CD4-positive, alpha-beta memory T cell (primary cell): ENCODE results near the gene PRMT5. TPM values are rescaled to one million over a fixed set of nuclear protein-coding genes. Genes with fewer than 3 reads are reported as not detected.

Experiments
- CTCF ChIA-PET: fragments of 350-600 bp; sonication (Branson Sonifier 250); formaldehyde crosslinking; loops from one replicate; lab custom pipeline; 2021; ENCODE audit warnings: inconsistent platforms; ENCODE audit not compliant: partially characterized antibody; lab: Charles Lee
- POLR2A ChIA-PET: fragments of 350-600 bp; sonication (Branson Sonifier 250); formaldehyde crosslinking; loops from one replicate; lab custom pipeline; 2021; ENCODE audit not compliant: partially characterized antibody; lab: Charles Lee
- DNase-seq, 5 donors: peaks; one replicate each; pipeline versions ENCODE4 v3.0.0 to v3.0.0-alpha.2; 2020 to 2022; ENCODE audit warnings: mixed read lengths in 1 of 5
- H3K27ac ChIP-seq: one replicate; pipeline ENCODE4 v1.7.0; 2013; ENCODE audit warnings: low read depth, low read length
- H3K27me3 ChIP-seq: 2 replicates; pipeline ENCODE4 v1.7.0; 2013; ENCODE audit warnings: mild to moderate bottlenecking, low read length, moderate library complexity; ENCODE audit not compliant: insufficient read depth
- H3K36me3 ChIP-seq: 2 replicates; pipeline ENCODE4 v1.7.0; 2013; ENCODE audit warnings: mild to moderate bottlenecking, low read length, moderate library complexity; ENCODE audit not compliant: insufficient read depth
- H3K4me1 ChIP-seq: 2 replicates; pipeline ENCODE4 v1.7.0; 2013; ENCODE audit warnings: mild to moderate bottlenecking, low read length, moderate library complexity; ENCODE audit not compliant: insufficient read depth
- H3K4me3 ChIP-seq, 2 donors: one replicate each; pipeline ENCODE4 v1.7.0; 2013; ENCODE audit warnings: low read length in 2 of 2, mild to moderate bottlenecking in 1 of 2
- H3K9me3 ChIP-seq, 2 donors: one replicate each; pipeline ENCODE4 v1.7.0; 2013; ENCODE audit warnings: low read length in 2 of 2, control low read depth in 1 of 2; ENCODE audit not compliant: control insufficient read depth in 1 of 2
- H3K27ac Mint-ChIP-seq, 7 donors: one replicate each; pipeline ENCODE4 v1.8.0; 2020 to 2021; ENCODE audit warnings: mixed read lengths in 7 of 7, mild to moderate bottlenecking in 6 of 7, inconsistent platforms in 3 of 7, moderate library complexity in 3 of 7
- H3K27me3 Mint-ChIP-seq, 2 donors: one replicate each; pipeline ENCODE4 v1.8.0; 2020 to 2021; ENCODE audit warnings: mixed read lengths in 2 of 2
- H3K36me3 Mint-ChIP-seq, 2 donors: one replicate each; pipeline ENCODE4 v1.8.0; 2020 to 2021; ENCODE audit warnings: mixed read lengths in 2 of 2, inconsistent platforms in 1 of 2, mild to moderate bottlenecking in 1 of 2
- H3K4me1 Mint-ChIP-seq, 4 donors: one replicate each; pipeline ENCODE4 v1.8.0; 2020 to 2021; ENCODE audit warnings: mixed read lengths in 4 of 4, mild to moderate bottlenecking in 1 of 4
- H3K4me3 Mint-ChIP-seq, 8 donors: one replicate each; pipeline ENCODE4 v1.8.0; 2020 to 2021; ENCODE audit warnings: mixed read lengths in 8 of 8, mild to moderate bottlenecking in 7 of 8, moderate library complexity in 6 of 8, inconsistent platforms in 3 of 8
- H3K9me3 Mint-ChIP-seq, 8 donors: one replicate each; pipeline ENCODE4 v1.8.0; 2020 to 2021; ENCODE audit warnings: mixed read lengths in 8 of 8, mild to moderate bottlenecking in 5 of 8, inconsistent platforms in 3 of 8, moderate library complexity in 1 of 8
- intact Hi-C: fragments of 100-400 bp; cut with micrococcal nuclease; formaldehyde crosslinking; loops from one replicate; pipeline ENCODE4 v1.15.1; 2023
- polyA plus RNA-seq, 2 donors: library from polyadenylated mRNA; unstranded; fragments of 300-500 nt; fragmentation: Illumina TruSeq; gene quantifications; one replicate each; pipeline ENCODE4 v1.2.3, GENCODE V29; 2021
- total RNA-seq, 2 experiments: library from RNA; stranded (reverse); gene quantifications; one replicate each; pipeline ENCODE4 v1.2.3, GENCODE V29; 2021

The PRMT5 gene
- total and polyA plus RNA-seq, 4 experiments from 2014 or later: 25.8 to 65.1 (median 40.6) TPM

DNA sequence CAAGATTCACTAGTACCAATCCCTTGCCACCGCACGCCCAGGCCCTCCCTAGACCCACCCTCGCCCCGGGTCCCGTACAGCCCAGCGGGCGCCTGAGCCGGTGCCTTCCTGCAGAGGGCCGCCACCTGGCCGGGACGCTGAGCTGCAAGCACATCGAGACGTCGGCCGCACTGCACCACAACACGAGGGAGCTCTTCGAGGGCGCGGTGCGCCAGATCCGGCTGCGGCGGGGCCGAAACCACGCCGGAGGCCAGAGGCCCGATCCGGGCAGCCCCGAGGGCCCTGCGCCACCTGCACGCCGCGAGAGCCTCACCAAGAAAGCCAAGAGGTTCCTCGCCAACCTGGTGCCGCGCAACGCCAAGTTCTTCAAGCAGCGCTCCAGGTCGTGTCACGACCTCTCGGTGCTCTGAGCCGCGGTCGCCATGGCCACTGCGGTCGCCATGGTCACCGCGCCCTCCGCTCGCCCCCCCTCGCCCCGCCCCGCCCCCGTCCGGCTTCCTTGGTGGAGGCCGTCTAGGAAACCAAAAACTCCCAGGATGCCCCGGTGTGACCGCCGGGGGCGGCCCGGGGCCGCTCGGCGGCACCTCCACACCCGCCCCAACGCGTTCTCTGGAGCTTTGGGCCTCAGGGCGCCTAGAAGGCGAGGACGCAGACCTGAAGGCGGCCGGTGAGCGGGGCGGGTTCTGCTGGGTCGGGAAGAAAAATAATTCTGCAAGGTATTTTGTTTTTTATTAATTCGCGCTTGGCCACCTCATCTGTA lies 42.5 kb downstream of the PRMT5 start:
- peaks cover 57% of the 10 kb centered on the region for H3K4me1 ChIP-seq
- intact Hi-C loops: loop anchor here (1.0 to 2.0 kb wide), 5 partner anchors 14 to 57 kb away; partner anchors contain the start of genes LRP10, MRPL52, PRMT5 and RBM23
- H3K4me3 ChIP-seq: peak overlapping the region; percentile 24 to 30

DNA sequence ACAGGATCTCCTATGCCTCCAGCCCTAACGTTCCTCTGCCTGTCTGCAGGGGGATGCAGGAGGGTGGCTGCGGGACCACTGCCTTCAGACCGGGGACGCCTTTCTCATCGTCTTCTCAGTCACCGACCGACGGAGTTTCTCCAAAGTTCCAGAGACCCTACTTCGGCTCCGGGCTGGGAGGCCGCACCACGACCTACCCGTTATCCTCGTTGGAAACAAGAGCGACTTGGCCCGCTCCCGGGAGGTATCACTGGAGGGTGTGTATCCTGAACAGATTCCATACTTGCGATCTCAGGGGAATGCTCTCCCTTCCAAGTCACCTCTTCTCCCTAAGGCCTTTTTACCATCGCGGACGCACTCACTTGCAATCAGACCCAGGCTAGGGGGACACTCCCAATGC lies 43.2 kb downstream of the PRMT5 start:
- Histone ChIP-seq H3K27me3 (no peaks in the 10 kb centered on the region), H3K4me3 (no peak overlapping the region), H3K36me3 (no peaks in the 10 kb centered on the region), H3K9me3 (no peaks in the 10 kb centered on the region), H3K27ac (peak overlapping the region; percentile 68), H3K4me1 (peaks cover 57% of the 10 kb centered on the region)
- intact Hi-C loops: loop anchor here (2.0 kb wide), 1 partner anchor 43 kb away; the partner anchor contains the start of gene PRMT5
- DNase-seq: no peak
- Mint-ChIP-seq H3K27ac (peak overlapping the region; percentile 15 to 95 (median 89)), H3K9me3 (peaks cover 0 to 2% (median 0%) of the 10 kb centered on the region in 8 donors), H3K36me3 (peaks cover 6 to 8% of the 10 kb centered on the region in 2 donors), H3K4me3 (peak overlapping the region; percentile 67 to 97 (median 78)), H3K27me3 (no peaks in the 10 kb centered on the region), H3K4me1 (peaks cover 36 to 85% (median 60%) of the 10 kb centered on the region in 4 donors)
- POLR2A ChIA-PET: interaction anchor here (0.9 to 10.8 kb wide), 16 partner anchors 8 to 345 kb away, joined by 3 to 208 read pairs (median 8); partner anchors contain the start of genes ACIN1, C14orf119, LRP10 and MRPL52
- CTCF ChIA-PET: interaction anchor here (1.0 to 11.4 kb wide), 12 partner anchors 8 to 316 kb away, joined by 3 to 191 read pairs (median 6); partner anchors contain the start of gene LRP10

More for the DNA sequence above, 42.5 kb downstream of the PRMT5 start:
- peaks cover 6 to 8% of the 10 kb centered on the region in 2 donors for H3K36me3 Mint-ChIP-seq
- peak overlapping the region; percentile 87 to 97 (median 94) for H3K4me3 Mint-ChIP-seq
- H3K9me3 Mint-ChIP-seq: peaks cover 0 to 2% (median 0%) of the 10 kb centered on the region in 8 donors
- no peaks in the 10 kb centered on the region for H3K27me3 ChIP-seq
- DNase-seq: peak; percentile 73 to 85 (median 78)
- peaks cover 34 to 85% (median 59%) of the 10 kb centered on the region in 4 donors for H3K4me1 Mint-ChIP-seq
- H3K36me3 ChIP-seq: no peaks in the 10 kb centered on the region
- peak overlapping the region; percentile 93 to 99 (median 97) for H3K27ac Mint-ChIP-seq
- no peaks in the 10 kb centered on the region for H3K27me3 Mint-ChIP-seq
- no peaks in the 10 kb centered on the region for H3K9me3 ChIP-seq
- peak overlapping the region; percentile 68 for H3K27ac ChIP-seq
- ChIA-PET POLR2A (interaction anchor here (0.6 to 10.8 kb wide), 21 partner anchors 9 to 890 kb away, joined by 3 to 208 read pairs (median 6); partner anchors contain the start of genes ACIN1, C14orf119, DAD1 and LRP10), CTCF (interaction anchor here (0.5 to 11.4 kb wide), 14 partner anchors 9 to 317 kb away, joined by 3 to 191 read pairs (median 6); partner anchors contain the start of genes LRP10 and MRPL52)

DNA sequence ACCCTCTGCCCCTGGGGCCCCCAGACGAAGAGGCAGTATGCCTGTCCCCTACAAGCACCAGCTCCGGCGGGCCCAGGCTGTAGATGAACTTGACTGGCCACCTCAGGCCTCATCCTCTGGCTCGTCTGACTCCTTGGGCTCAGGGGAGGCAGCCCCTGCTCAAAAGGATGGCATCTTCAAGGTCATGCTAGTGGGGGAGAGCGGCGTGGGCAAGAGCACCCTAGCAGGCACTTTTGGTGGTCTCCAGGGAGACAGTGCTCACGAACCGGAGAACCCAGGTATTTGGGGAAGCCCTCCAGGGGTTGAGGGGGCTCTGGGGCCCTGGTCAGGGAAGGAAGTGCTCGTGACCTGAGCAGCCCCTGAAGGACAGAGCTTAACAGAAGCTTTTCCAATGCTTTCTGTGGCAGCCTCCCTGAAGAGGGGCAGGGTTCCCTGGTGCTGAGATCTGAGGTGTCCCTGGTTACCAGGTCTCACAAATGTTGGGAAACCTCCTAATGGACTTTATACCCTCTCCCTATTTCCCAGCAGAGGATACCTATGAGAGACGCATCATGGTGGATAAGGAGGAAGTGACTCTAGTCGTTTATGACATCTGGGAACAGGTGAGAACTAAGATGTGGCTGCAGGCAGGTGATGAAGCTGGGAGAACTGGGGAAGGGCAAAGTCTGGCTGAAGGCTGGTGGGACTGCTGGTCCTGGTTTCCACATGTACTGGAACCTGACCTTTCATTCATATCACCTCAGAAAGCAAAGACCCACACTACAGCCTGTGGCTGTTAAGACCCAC lies 44.2 kb downstream of the PRMT5 start:
- Mint-ChIP-seq H3K4me1 (peaks cover 30 to 79% (median 54%) of the 10 kb centered on the region in 4 donors), H3K27me3 (no peaks in the 10 kb centered on the region), H3K27ac (peak overlapping the region in 6 of 7 donors; percentile 20 to 95 (median 64)), H3K9me3 (peaks cover 0 to 2% (median 0%) of the 10 kb centered on the region in 8 donors), H3K4me3 (peak overlapping the region in 5 of 8 donors; percentile 4 to 54 (median 33)), H3K36me3 (peaks cover 1 to 2% of the 10 kb centered on the region in 2 donors)
- ChIA-PET CTCF (interaction anchor here (1.5 to 11.4 kb wide), 9 partner anchors 12 to 62 kb away, joined by 3 to 191 read pairs (median 9); partner anchors contain the start of gene LRP10), POLR2A (interaction anchor here (0.6 to 10.8 kb wide), 9 partner anchors 11 to 334 kb away, joined by 3 to 208 read pairs (median 8); partner anchors contain the start of genes LRP10, PRMT5 and RBM23)
- intact Hi-C loops: no loop called here
- no peak overlapping the region for H3K4me3 ChIP-seq
- H3K27ac ChIP-seq: no peak overlapping the region
- no peaks in the 10 kb centered on the region for H3K9me3 ChIP-seq
- H3K36me3 ChIP-seq: no peaks in the 10 kb centered on the region
- DNase-seq: no peak
- peaks cover 53% of the 10 kb centered on the region for H3K4me1 ChIP-seq
- no peaks in the 10 kb centered on the region for H3K27me3 ChIP-seq

DNA sequence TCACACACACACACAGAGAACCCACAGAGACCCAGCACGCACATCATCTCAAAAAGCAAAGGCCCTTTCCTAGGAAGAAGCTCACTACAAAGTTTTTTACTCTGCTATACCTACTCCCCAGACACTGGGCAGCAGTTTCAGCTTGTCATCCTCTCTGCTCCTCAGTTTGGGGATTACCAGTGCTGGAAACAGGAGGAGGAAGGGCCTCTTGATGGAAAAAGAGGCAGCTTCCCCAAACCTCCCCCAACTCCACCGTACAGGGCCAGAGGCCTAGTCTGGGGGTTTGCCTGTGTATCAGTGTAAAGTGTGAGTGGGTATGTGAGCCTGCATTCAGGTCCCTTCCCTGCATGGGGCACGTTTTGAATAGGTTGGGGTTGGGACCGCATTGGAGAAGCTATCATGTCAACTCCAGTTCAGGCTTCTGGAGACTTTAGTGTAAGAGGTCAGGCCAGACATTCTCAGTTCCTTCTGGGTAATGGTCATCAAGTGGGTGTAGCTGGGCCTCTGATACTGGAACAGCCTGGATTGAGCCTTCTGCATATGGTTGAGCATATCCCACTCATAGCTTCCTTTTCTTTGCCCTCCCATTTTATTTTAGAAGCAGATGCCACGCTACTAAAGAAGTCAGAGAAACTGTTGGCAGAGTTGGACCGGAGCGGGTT lies 45.0 kb downstream of the PRMT5 start:
- Mint-ChIP-seq H3K27me3 (no peaks in the 10 kb centered on the region), H3K9me3 (peaks cover 0 to 3% (median 0%) of the 10 kb centered on the region in 8 donors), H3K4me1 (peaks cover 28 to 72% (median 48%) of the 10 kb centered on the region in 4 donors), H3K36me3 (peaks cover 4 to 8% of the 10 kb centered on the region in 2 donors), H3K4me3 (peak overlapping the region in 1 of 8 donors; percentile 1), H3K27ac (peak overlapping the region; percentile 66 to 95 (median 77))
- H3K9me3 ChIP-seq: no peaks in the 10 kb centered on the region
- CTCF ChIA-PET: interaction anchor here (9.8 to 11.4 kb wide), 2 partner anchors 12 to 15 kb away, joined by 84 to 191 read pairs; partner anchors contain the start of gene LRP10
- intact Hi-C loops: no loop called here
- POLR2A ChIA-PET: interaction anchor here (0.6 to 10.8 kb wide), 8 partner anchors 12 to 296 kb away, joined by 3 to 208 read pairs (median 7); partner anchors contain the start of genes LRP10, PRMT5 and RBM23
- no peak overlapping the region for H3K27ac ChIP-seq
- H3K4me1 ChIP-seq: peaks cover 46% of the 10 kb centered on the region
- no peak overlapping the region for H3K4me3 ChIP-seq
- DNase-seq: no peak
- H3K27me3 ChIP-seq: no peaks in the 10 kb centered on the region
- H3K36me3 ChIP-seq: peaks cover 4% of the 10 kb centered on the region

DNA sequence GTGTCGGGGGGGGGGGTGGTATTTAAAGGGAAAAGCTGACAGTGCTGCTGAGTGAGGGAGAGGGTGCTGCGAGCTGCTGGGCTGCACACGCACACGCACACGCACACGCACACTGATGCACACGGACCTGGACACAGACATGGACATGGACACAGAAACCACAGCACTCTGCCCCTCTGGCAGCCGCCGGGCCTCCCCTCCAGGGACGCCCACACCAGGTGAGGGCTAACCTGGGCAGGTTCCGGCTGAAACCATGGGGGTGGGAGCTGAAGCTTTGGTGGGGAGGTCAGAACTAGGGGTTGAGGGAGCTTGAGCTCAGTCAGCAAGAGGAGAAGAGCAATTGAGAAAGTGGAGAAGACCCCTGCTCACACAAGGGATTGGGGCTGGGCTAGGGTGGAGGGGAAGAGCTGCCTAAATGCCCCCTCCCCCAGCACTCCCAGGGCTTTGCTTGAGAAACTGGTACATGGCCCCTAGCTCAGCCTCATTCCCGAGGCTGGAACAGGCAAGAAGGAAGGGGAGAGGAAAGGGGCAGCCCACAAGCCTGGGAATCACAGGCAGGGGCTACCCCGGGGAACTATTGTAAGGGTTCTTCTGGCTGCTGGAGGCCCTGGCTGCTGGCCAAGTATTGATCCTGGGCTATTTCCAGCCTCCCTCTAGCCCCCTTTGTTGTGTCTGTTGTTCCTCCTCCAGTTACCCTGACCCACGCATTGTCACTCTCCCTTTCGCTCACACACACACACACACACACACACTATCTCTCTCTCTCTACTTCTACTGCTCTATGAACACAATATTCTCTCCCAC lies 45.8 kb downstream of the PRMT5 start, which contains the start of gene REM2:
Gene REM2, plus strand, starts transcription at position 50 of the 804 bp plus-strand sequence. Its CDS starts 66 bp downstream, at position 116.
- Mint-ChIP-seq H3K9me3 (peaks cover 0 to 3% (median 0%) of the 10 kb centered on the region in 8 donors), H3K4me1 (peaks cover 25 to 64% (median 44%) of the 10 kb centered on the region in 4 donors), H3K27ac (peak within 1 kb of the TSS; percentile 13 to 95 (median 72)), H3K4me3 (peak within 1 kb of the TSS in 2 of 8 donors; percentile 1 to 60), H3K36me3 (peaks cover 8 to 16% of the 10 kb centered on the region in 2 donors), H3K27me3 (no peaks in the 10 kb centered on the region)
- Histone ChIP-seq H3K27me3 (no peaks in the 10 kb centered on the region), H3K4me1 (peaks cover 38% of the 10 kb centered on the region), H3K9me3 (no peaks in the 10 kb centered on the region), H3K36me3 (peaks cover 9% of the 10 kb centered on the region), H3K4me3 (no peak within 1 kb of the TSS), H3K27ac (no peak within 1 kb of the TSS)
- DNase-seq: no peak
- intact Hi-C loops: no loop called here
- ChIA-PET CTCF (interaction anchor here (1.4 to 11.4 kb wide), 6 partner anchors 11 to 294 kb away, joined by 4 to 191 read pairs (median 5); partner anchors contain the start of genes AJUBA, DAD1 and LRP10), POLR2A (interaction anchor here (1.1 to 10.8 kb wide), 6 partner anchors 11 to 34 kb away, joined by 4 to 208 read pairs (median 12); partner anchors contain the start of genes LRP10 and RBM23)
